K562 (cell line): Measurements from ENCODE around the gene GLIS2.

Experiments
- CTCF ChIP-seq, 3 experiments: IDR thresholded peaks in 2 of 3; conservative IDR thresholded peaks in 1 of 3; 2 replicates each; pipeline ENCODE4 v1.5.1; 2011 to 2012; ENCODE audit warnings: low read length in 3 of 3, mild to moderate bottlenecking in 3 of 3, control low read depth in 2 of 3, improper control_type of control experiment in 1 of 3, inconsistent platforms in 1 of 3, low read depth in 1 of 3, mixed read lengths in 1 of 3, moderate library complexity in 1 of 3; ENCODE audit not compliant: insufficient read depth in 2 of 3
- DPF2 ChIP-seq: fragments of 450-650 bp; IDR thresholded peaks from 2 replicates; pipeline ENCODE4 v1.6.1; 2016
- GATAD2B ChIP-seq: fragments of 450-650 bp; IDR thresholded peaks from 2 replicates; pipeline ENCODE4 v1.6.1; 2017; ENCODE audit warnings: mild to moderate bottlenecking, borderline replicate concordance
- IRF1 ChIP-seq: sonication (generic); formaldehyde crosslinking; IDR thresholded peaks from 2 replicates; pipeline ENCODE4 v1.8.0; 2022; ENCODE audit warnings: missing genetic modification reagents, mild to moderate bottlenecking, borderline replicate concordance
- KLF13 ChIP-seq: fragments of 450-650 bp; IDR thresholded peaks from 2 replicates; pipeline ENCODE4 v1.6.1; 2016; ENCODE audit warnings: missing genetic modification characterization, low read depth, mild to moderate bottlenecking, missing compliant biosample characterization, moderate library complexity, borderline replicate concordance
- PHF8 ChIP-seq: fragments of 200-600 bp; sonication (generic); IDR thresholded peaks from 2 replicates; pipeline ENCODE4 v1.6.1; 2012; ENCODE audit warnings: mixed run types, mild to moderate bottlenecking, inconsistent platforms, low read length, moderate library complexity, borderline replicate concordance
- TBL1XR1 ChIP-seq, 2 experiments: IDR thresholded peaks; 2 replicates each; pipeline ENCODE4 v1.6.1; 2012; ENCODE audit warnings: improper control_type of control experiment in 2 of 2, low read length in 2 of 2, mild to moderate bottlenecking in 1 of 2

GRCh38 chr16:4307215-4308037 is 8.4 kb upstream of the GLIS2 start:
- peak in 2 of 3 experiments; percentile 1 to 24; a peak in 2 of 6 replicates for TF ChIP-seq CTCF (IDR thresholded peaks at IDR 0.05 in 2 of 3, conservative IDR thresholded peaks at IDR 0.05 in 1 of 3; ENCODE audit: insufficient read depth in 2 of 3, low read depth in 1 of 3, low read length in 3 of 3)
- no peak for TF ChIP-seq DPF2
- no peak for TF ChIP-seq IRF1
- peak; percentile 75; the same call in 1 of the 2 replicates for TF ChIP-seq PHF8
- TF ChIP-seq KLF13 (tag): no peak
- no peak; the same call in 1 of the 2 replicates for TF ChIP-seq GATAD2B
- peak in 1 of 2 experiments; percentile 64; a peak in 1 of 4 replicates for TF ChIP-seq TBL1XR1 (IDR thresholded peaks at IDR 0.05; ENCODE audit: low read length in 2 of 2)
